H1 (cell line): ENCODE measurements around the gene LRP5. TPM values are rescaled to one million over a fixed set of nuclear protein-coding genes. Genes with fewer than 3 reads are reported as not detected.

Experiments used
- CTCF ChIA-PET: fragments of 300-600 bp; sonication (Branson Sonifier 250); formaldehyde crosslinking; loops from one replicate; lab custom pipeline; 2021; ENCODE audit not compliant: partially characterized antibody; lab: Charles Lee
- POLR2A ChIA-PET: fragments of 300-600 bp; sonication (Branson Sonifier 250); formaldehyde crosslinking; loops from one replicate; lab custom pipeline; 2021; ENCODE audit warnings: inconsistent platforms; ENCODE audit not compliant: partially characterized antibody; lab: Charles Lee
- DNase-seq, 2 experiments: peaks; one replicate each; pipeline versions ENCODE4 v3.0.0 to v3.0.0-alpha.2; 2010 to 2022; ENCODE audit warnings: low spot score in 2 of 2, low read depth in 1 of 2, mixed read lengths in 1 of 2
- FAIRE-seq: peaks from 2 replicates; lab custom pipeline; 2011; peaks lifted over from hg19 to GRCh38; lab: Jason Lieb, UNC
- H2AFZ ChIP-seq: 2 replicates; pipeline ENCODE4 v1.8.1; 2012; ENCODE audit warnings: low read length, inconsistent platforms
- H2AK5ac ChIP-seq: 2 replicates; pipeline ENCODE4 v1.6.1; 2013; ENCODE audit warnings: low read depth, low read length
- H2BK120ac ChIP-seq: replicated peaks from 2 replicates; pipeline ENCODE3; 2013; ENCODE audit warnings: low read depth, low read length, inconsistent platforms
- H2BK12ac ChIP-seq: 2 replicates; pipeline ENCODE4 v1.6.1; 2013; ENCODE audit warnings: low read depth, low read length
- H2BK15ac ChIP-seq: 2 replicates; pipeline ENCODE4 v1.6.1; 2013; ENCODE audit warnings: low read length
- H2BK20ac ChIP-seq: 2 replicates; pipeline ENCODE4 v1.6.1; 2013; ENCODE audit warnings: low read length
- H2BK5ac ChIP-seq: 2 replicates; pipeline ENCODE4 v1.6.1; 2013; ENCODE audit warnings: low read depth, low read length
- H3K14ac ChIP-seq: 2 replicates; pipeline ENCODE4 v1.6.1; 2013; ENCODE audit warnings: inconsistent platforms; ENCODE audit not compliant: insufficient read length
- H3K18ac ChIP-seq: 2 replicates; pipeline ENCODE4 v1.6.1; 2013; ENCODE audit warnings: low read length; ENCODE audit errors: extremely low read depth
- H3K23ac ChIP-seq: 2 replicates; pipeline ENCODE4 v1.6.1; 2013; ENCODE audit warnings: inconsistent platforms; ENCODE audit not compliant: insufficient read length
- H3K23me2 ChIP-seq: 2 replicates; pipeline ENCODE4 v1.6.1; 2013; ENCODE audit warnings: low read depth, low read length
- H3K27ac ChIP-seq: 2 replicates; pipeline ENCODE4 v1.6.1; 2011; ENCODE audit warnings: low read depth, low read length, inconsistent platforms
- H3K27me3 ChIP-seq, 4 experiments: replicated peaks in 1 of 4; 1 replicate in 1 of 4; 2 replicates in 3 of 4; pipeline versions ENCODE4 v1.6.1 to v1.8.1; 2011 to 2013; ENCODE audit warnings: low read length in 3 of 4, mild to moderate bottlenecking in 3 of 4, inconsistent platforms in 2 of 4, mixed read lengths in 2 of 4, moderate library complexity in 1 of 4; ENCODE audit not compliant: control insufficient read depth in 3 of 4, insufficient read depth in 3 of 4; ENCODE audit errors: extremely low read depth in 1 of 4
- H3K36me3 ChIP-seq, 4 experiments: 2 replicates each; pipeline versions ENCODE4 v1.6.1 to v1.8.1; 2011 to 2013; ENCODE audit warnings: mild to moderate bottlenecking in 4 of 4, low read length in 3 of 4, moderate library complexity in 2 of 4, control low read depth in 1 of 4, inconsistent platforms in 1 of 4; ENCODE audit not compliant: insufficient read depth in 4 of 4, control insufficient read depth in 2 of 4
- H3K4ac ChIP-seq: replicated peaks from 2 replicates; pipeline ENCODE3; 2013; ENCODE audit warnings: low read length, low read depth, mixed read lengths, inconsistent platforms; ENCODE audit not compliant: insufficient read length
- H3K4me1 ChIP-seq, 4 experiments: replicated peaks in 1 of 4; 1 replicate in 1 of 4; 2 replicates in 3 of 4; pipeline versions ENCODE4 v1.6.1 to v1.8.1; 2011 to 2013; ENCODE audit warnings: low read length in 3 of 4, inconsistent platforms in 2 of 4, mixed read lengths in 1 of 4; ENCODE audit not compliant: insufficient read depth in 4 of 4, control insufficient read depth in 3 of 4
- H3K4me2 ChIP-seq, 2 experiments: 2 replicates each; pipeline versions ENCODE4 v1.6.1 to v1.8.1; 2011 to 2013; ENCODE audit warnings: low read depth in 2 of 2, low read length in 2 of 2, control low read depth in 1 of 2, inconsistent platforms in 1 of 2, mild to moderate bottlenecking in 1 of 2; ENCODE audit not compliant: insufficient read depth in 1 of 2
- H3K4me3 ChIP-seq, 4 experiments: fragments of 200-600, 300-600 bp in 1 of 4; sonication (generic), shearing (Covaris generic), sonication (Bioruptor Twin) in 1 of 4; 2 replicates each; pipeline versions ENCODE4 v1.5.1 to v1.8.1; 2011 to 2016; ENCODE audit warnings: low read length in 4 of 4, low read depth in 3 of 4, control low read depth in 2 of 4, inconsistent platforms in 2 of 4, mild to moderate bottlenecking in 2 of 4, mixed read lengths in 1 of 4, moderate library complexity in 1 of 4; ENCODE audit not compliant: insufficient read depth in 2 of 4; ENCODE audit errors: extremely low read depth in 1 of 4
- H3K56ac ChIP-seq: replicated peaks from 2 replicates; pipeline ENCODE3; 2013; ENCODE audit warnings: low read depth, mild to moderate bottlenecking, mixed read lengths, low read length, inconsistent platforms; ENCODE audit not compliant: insufficient read length
- H3K79me1 ChIP-seq: 2 replicates; pipeline ENCODE4 v1.6.1; 2013; ENCODE audit warnings: low read depth, low read length, control low read depth
- H3K79me2 ChIP-seq, 2 experiments: 2 replicates each; pipeline versions ENCODE4 v1.6.1 to v1.8.1; 2012 to 2013; ENCODE audit warnings: low read length in 2 of 2, mild to moderate bottlenecking in 2 of 2, inconsistent platforms in 1 of 2; ENCODE audit not compliant: insufficient read depth in 2 of 2, control insufficient read depth in 1 of 2
- H3K9ac ChIP-seq, 4 experiments: replicated peaks in 1 of 4; 1 replicate in 1 of 4; 2 replicates in 3 of 4; pipeline versions ENCODE4 v1.6.1 to v1.8.1; 2011 to 2013; ENCODE audit warnings: low read depth in 3 of 4, low read length in 3 of 4, control low read depth in 2 of 4, mild to moderate bottlenecking in 2 of 4, moderate library complexity in 2 of 4, inconsistent platforms in 1 of 4; ENCODE audit errors: extremely low read depth in 1 of 4
- H3K9me3 ChIP-seq, 2 experiments: 2 replicates each; pipeline versions ENCODE4 v1.6.1 to v1.8.1; 2012 to 2013; ENCODE audit warnings: mild to moderate bottlenecking in 2 of 2, moderate library complexity in 2 of 2, control low read depth in 1 of 2, inconsistent platforms in 1 of 2, low read depth in 1 of 2, low read length in 1 of 2, mixed read lengths in 1 of 2; ENCODE audit not compliant: insufficient read depth in 2 of 2
- H4K20me1 ChIP-seq, 2 experiments: replicated peaks in 1 of 2; 2 replicates each; pipeline versions ENCODE3 to v1.8.1; 2011 to 2013; ENCODE audit warnings: inconsistent platforms in 2 of 2, low read length in 2 of 2, mild to moderate bottlenecking in 1 of 2; ENCODE audit not compliant: insufficient read depth in 2 of 2, control insufficient read depth in 1 of 2
- H4K5ac ChIP-seq: 2 replicates; pipeline ENCODE4 v1.6.1; 2013; ENCODE audit warnings: low read length, low read depth, mixed read lengths, inconsistent platforms; ENCODE audit not compliant: insufficient read length
- H4K8ac ChIP-seq: 2 replicates; pipeline ENCODE4 v1.8.0; 2013; ENCODE audit warnings: mild to moderate bottlenecking, moderate library complexity, low read length, inconsistent platforms; ENCODE audit not compliant: insufficient read depth; ENCODE audit errors: extremely low read depth
- H4K91ac ChIP-seq: replicated peaks from 2 replicates; pipeline ENCODE3; 2013; ENCODE audit warnings: low read length, mixed read lengths, inconsistent platforms; ENCODE audit not compliant: insufficient read length
- CBX5 ChIP-seq: fragments of 300-800, 300-1000 bp; sonication (generic); IDR thresholded peaks from 2 replicates; pipeline ENCODE4 v1.7.1; 2016; ENCODE audit warnings: antibody characterized with exemption, low read length, low read depth
- CHD2 ChIP-seq: IDR thresholded peaks from 2 replicates; pipeline ENCODE4 v1.6.1; 2012; ENCODE audit warnings: low read length, improper control_type of control experiment
- EZH2 ChIP-seq: fragments of 200-600 bp; sonication (generic); IDR thresholded peaks from 2 replicates; pipeline ENCODE4 v1.7.1; 2012; ENCODE audit warnings: low read depth, mild to moderate bottlenecking, moderate library complexity, low read length, inconsistent platforms; ENCODE audit not compliant: severe bottlenecking
- GTF2F1 ChIP-seq: IDR thresholded peaks from 2 replicates; pipeline ENCODE4 v1.6.1; 2012; ENCODE audit warnings: low read depth, low read length, improper control_type of control experiment, borderline replicate concordance
- HDAC2 ChIP-seq, 2 experiments: fragments of 300-600 bp in 1 of 2; sonication (generic) in 1 of 2; IDR thresholded peaks; 2 replicates each; pipeline ENCODE4 v1.6.1; 2011 to 2012; ENCODE audit warnings: low read depth in 2 of 2, low read length in 2 of 2, mild to moderate bottlenecking in 2 of 2, moderate library complexity in 2 of 2, borderline replicate concordance in 1 of 2, inconsistent platforms in 1 of 2
- HDAC6 ChIP-seq: IDR thresholded peaks from one replicate; pipeline ENCODE4 v1.7.1; 2012; ENCODE audit warnings: low read depth, mild to moderate bottlenecking, inconsistent platforms, low read length, moderate library complexity
- PHF8 ChIP-seq: fragments of 200-600 bp; sonication (generic); conservative IDR thresholded peaks from 2 replicates; pipeline ENCODE4 v1.7.1; 2012; ENCODE audit warnings: low read depth, mild to moderate bottlenecking, inconsistent platforms, low read length, moderate library complexity
- POLR2A ChIP-seq, 2 experiments: IDR thresholded peaks; 1 replicate in 1 of 2; 2 replicates in 1 of 2; pipeline ENCODE4 v1.6.1; 2011; ENCODE audit warnings: low read depth in 2 of 2, low read length in 2 of 2, mild to moderate bottlenecking in 2 of 2; ENCODE audit errors: control extremely low read depth in 1 of 2
- POLR2AphosphoS5 ChIP-seq: IDR thresholded peaks from 2 replicates; pipeline ENCODE4 v1.6.1; 2011; ENCODE audit warnings: low read depth, low read length
- TAF7 ChIP-seq: optimal IDR thresholded peaks from 2 replicates; pipeline ENCODE3; 2011; ENCODE audit warnings: low read depth, mild to moderate bottlenecking, inconsistent platforms, low read length, moderate library complexity, borderline replicate concordance
- YY1 ChIP-seq: IDR thresholded peaks from 2 replicates; pipeline ENCODE4 v1.6.1; 2011; ENCODE audit warnings: low read depth, mild to moderate bottlenecking, low read length
- WGBS, 2 experiments: shearing (Covaris generic) in 1 of 2; methylation state at CpG; one replicate each; pipeline versions ENCODE4 v1.1.6 to v1.1.7; 2013 to 2015; ENCODE audit warnings: low lambda C conversion rate in 2 of 2, mixed read lengths in 2 of 2, inconsistent platforms in 1 of 2, low coverage in 1 of 2, missing lambda C conversion rate in 1 of 2; ENCODE audit not compliant: insufficient replicate concordance in 2 of 2, insufficient coverage in 1 of 2, insufficient read length in 1 of 2; ENCODE audit errors: extremely low coverage in 1 of 2, missing lambda C conversion rate in 1 of 2; 5-methylcytosine and 5-hydroxymethylcytosine counted together
- polyA plus RNA-seq, 7 experiments: library from polyadenylated mRNA; depleted of rRNA in 3 of 7; stranded (reverse) in 5 of 7; unstranded in 2 of 7; fragments of >200 nt in 5 of 7; fragments of 200-250 nt in 2 of 7; gene quantifications; 1 replicate in 5 of 7; 2 replicates in 1 of 7; 4 replicates in 1 of 7; pipeline versions ENCODE4 v1.2.1 to v1.2.3, GENCODE V29; 2011 to 2013; ENCODE audit warnings: missing spikeins in 2 of 7, mixed read lengths in 2 of 7
- total RNA-seq: library from RNA; stranded (reverse); fragmentation: NEBNext Ultra II Directional; extraction: Animal tissue kit (Norgen Biotek cat#: 25700); gene quantifications from 2 replicates; pipeline ENCODE4 v1.2.1, GENCODE V29; 2021
- TF ChIP-seq, protein P1 (sequence below), 3 experiments: IDR thresholded peaks; 1 replicate in 2 of 3; 2 replicates in 1 of 3; pipeline versions ENCODE4 v1.5.1 to v1.6.1; 2011; ENCODE audit warnings: low read length in 3 of 3, mild to moderate bottlenecking in 3 of 3, inconsistent platforms in 2 of 3, low read depth in 1 of 3, moderate library complexity in 1 of 3; ENCODE audit not compliant: insufficient read depth in 1 of 3; ENCODE audit errors: control extremely low read depth in 1 of 3

The LRP5 gene
- total and polyA plus RNA-seq, 2 of the 8 experiments (the other 6 are each of a cell fraction or from before 2014, with no cell fraction given), result 19.0 to 38.9 TPM

DNA sequence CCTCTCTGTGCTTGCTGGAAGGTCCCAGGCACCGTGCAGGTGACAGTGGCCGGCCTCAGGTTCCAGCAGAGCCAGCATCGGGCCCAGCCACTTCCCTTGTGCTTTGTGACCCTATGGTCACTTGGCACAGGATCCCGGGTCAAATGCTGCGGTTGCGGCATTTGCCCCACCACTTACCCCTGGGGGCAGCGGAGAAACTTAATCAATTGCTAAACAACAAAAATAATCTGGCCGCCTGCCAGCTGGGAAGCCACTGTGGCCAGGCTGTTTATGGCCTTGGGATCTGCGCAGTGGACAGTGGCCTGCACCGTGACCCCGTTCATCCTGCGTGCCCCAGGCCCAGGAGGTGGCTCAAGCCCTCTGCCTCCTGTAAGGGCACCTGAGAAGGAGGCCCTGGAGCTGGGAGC is 65.0 kb downstream of the LRP5 start:
- no peak overlapping the region for H3K4me2 ChIP-seq
- H3K4me1 ChIP-seq, result no peaks in the 10 kb centered on the region
- no peak overlapping the region for H2BK120ac ChIP-seq
- no peak overlapping the region for H3K9ac ChIP-seq
- no peaks in the 10 kb centered on the region for H3K23me2 ChIP-seq
- no peak overlapping the region for H3K18ac ChIP-seq
- POLR2A ChIA-PET, result no interaction called here
- no peaks in the 10 kb centered on the region for H3K79me1 ChIP-seq
- no peak overlapping the region for H2BK5ac ChIP-seq
- H3K9me3 ChIP-seq, result no peaks in the 10 kb centered on the region
- no peak overlapping the region for H2AK5ac ChIP-seq
- no peak overlapping the region for H2BK12ac ChIP-seq
- no peak overlapping the region for H3K14ac ChIP-seq
- H3K4me3 ChIP-seq, result no peak overlapping the region
- H3K27ac ChIP-seq, result no peak overlapping the region
- H2BK15ac ChIP-seq, result no peak overlapping the region
- no peak overlapping the region for H2BK20ac ChIP-seq
- H4K20me1 ChIP-seq, result peaks cover 0 to 1% of the 10 kb centered on the region in 2 experiments
- H3K79me2 ChIP-seq, result no peaks in the 10 kb centered on the region
- H2AFZ ChIP-seq, result no peak overlapping the region
- no peak for DNase-seq
- H3K36me3 ChIP-seq, result no peaks in the 10 kb centered on the region
- no peak overlapping the region for H3K4ac ChIP-seq
- FAIRE-seq, result no peak
- no peak overlapping the region for H4K5ac ChIP-seq
- H4K91ac ChIP-seq, result no peak overlapping the region
- WGBS, 2 experiments, result 93% methylated on average over 12 of the region's 12 CpGs; no CpG with 5 or more reads in 1 of the 2 experiments
- H3K27me3 ChIP-seq, result no peaks in the 10 kb centered on the region
- CTCF ChIA-PET, result interaction anchor here (0.6 to 3.4 kb wide), 4 partner anchors 8 to 133 kb away, joined by 3 to 19 read pairs (median 5); no protein-coding TSS in a partner anchor
- no peak overlapping the region for H3K23ac ChIP-seq
- no peak overlapping the region for H3K56ac ChIP-seq
- H4K8ac ChIP-seq, result peak overlapping the region; percentile 68; the same call in 1 of the 2 replicates
- no peak for TF ChIP-seq PHF8
- TF ChIP-seq, protein P1, sequence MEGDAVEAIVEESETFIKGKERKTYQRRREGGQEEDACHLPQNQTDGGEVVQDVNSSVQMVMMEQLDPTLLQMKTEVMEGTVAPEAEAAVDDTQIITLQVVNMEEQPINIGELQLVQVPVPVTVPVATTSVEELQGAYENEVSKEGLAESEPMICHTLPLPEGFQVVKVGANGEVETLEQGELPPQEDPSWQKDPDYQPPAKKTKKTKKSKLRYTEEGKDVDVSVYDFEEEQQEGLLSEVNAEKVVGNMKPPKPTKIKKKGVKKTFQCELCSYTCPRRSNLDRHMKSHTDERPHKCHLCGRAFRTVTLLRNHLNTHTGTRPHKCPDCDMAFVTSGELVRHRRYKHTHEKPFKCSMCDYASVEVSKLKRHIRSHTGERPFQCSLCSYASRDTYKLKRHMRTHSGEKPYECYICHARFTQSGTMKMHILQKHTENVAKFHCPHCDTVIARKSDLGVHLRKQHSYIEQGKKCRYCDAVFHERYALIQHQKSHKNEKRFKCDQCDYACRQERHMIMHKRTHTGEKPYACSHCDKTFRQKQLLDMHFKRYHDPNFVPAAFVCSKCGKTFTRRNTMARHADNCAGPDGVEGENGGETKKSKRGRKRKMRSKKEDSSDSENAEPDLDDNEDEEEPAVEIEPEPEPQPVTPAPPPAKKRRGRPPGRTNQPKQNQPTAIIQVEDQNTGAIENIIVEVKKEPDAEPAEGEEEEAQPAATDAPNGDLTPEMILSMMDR (IDR thresholded peaks at IDR 0.05; ENCODE audit: control extremely low read depth in 1 of 3, insufficient read depth in 1 of 3, low read depth in 1 of 3, low read length in 3 of 3), result no peak
- no peak for TF ChIP-seq YY1
- TF ChIP-seq HDAC2 (IDR thresholded peaks at IDR 0.05; ENCODE audit: borderline replicate concordance in 1 of 2, low read depth in 2 of 2, low read length in 2 of 2), result no peak
- no peak for TF ChIP-seq HDAC6
- TF ChIP-seq CHD2, result no peak
- TF ChIP-seq POLR2AphosphoS5, result no peak
- TF ChIP-seq POLR2A (IDR thresholded peaks at IDR 0.05; ENCODE audit: control extremely low read depth in 1 of 2, low read depth in 2 of 2, low read length in 2 of 2), result no peak
- TF ChIP-seq EZH2, result no peak
- no peak for TF ChIP-seq CBX5
- TF ChIP-seq GTF2F1, result no peak
- TF ChIP-seq TAF7, result no peak
